Activated CD8-positive, alpha-beta memory T cell treated with anti-CD3 and anti-CD28 coated beads for 24 hours (primary cell): ENCODE results near the gene SIPA1L3.

Source experiments
- DNase-seq: peaks from one replicate; pipeline ENCODE4 v3.0.0-alpha.2; 2020

Gene SIPA1L3

GRCh38 chr19:38250428-38250820 is 343.4 kb downstream of the SIPA1L3 start:
- no peak for DNase-seq

GRCh38 chr19:38250821-38251563 is 344.0 kb downstream of the SIPA1L3 start:
- DNase-seq: no peak

- DNase-seq: no peak
Observed at GRCh38 chr19:38251564-38252051, 344.6 kb downstream of the SIPA1L3 start.

GRCh38 chr19:38252385-38252784 is 345.4 kb downstream of the SIPA1L3 start:
- DNase-seq: no peak

- no peak for DNase-seq
Observed at GRCh38 chr19:38252941-38253691, 346.1 kb downstream of the SIPA1L3 start.

GRCh38 chr19:38253788-38254187 is 346.8 kb downstream of the SIPA1L3 start:
- DNase-seq: no peak

- DNase-seq: no peak
Observed at GRCh38 chr19:38255383-38256014, 348.5 kb downstream of the SIPA1L3 start.
